ENCODE data around the gene CTSD.

The CTSD gene

DNA sequence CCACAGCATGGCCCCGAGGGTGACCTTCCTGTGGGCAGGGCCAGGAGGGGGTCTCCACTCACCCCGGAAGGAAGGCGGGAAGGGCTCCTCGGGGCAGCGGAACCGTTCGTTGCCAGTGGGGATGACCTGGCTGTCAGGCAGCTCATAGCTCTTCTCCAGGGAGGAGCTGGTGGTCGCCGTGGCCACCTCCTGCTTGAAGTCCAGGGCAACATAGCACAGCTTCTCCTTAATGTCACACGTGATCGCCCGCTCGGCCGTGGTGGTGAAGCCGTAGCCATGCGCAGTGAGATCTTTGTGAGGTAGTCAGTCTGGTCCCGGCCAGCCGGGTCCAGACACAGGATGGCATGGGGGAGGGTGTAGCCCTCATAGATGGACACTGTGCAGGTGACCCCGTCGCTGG lies 39.5 kb upstream of the CTSD start:
- H3K4me3 ChIP-seq = no peak overlapping the region
- TF ChIP-seq, protein P1, sequence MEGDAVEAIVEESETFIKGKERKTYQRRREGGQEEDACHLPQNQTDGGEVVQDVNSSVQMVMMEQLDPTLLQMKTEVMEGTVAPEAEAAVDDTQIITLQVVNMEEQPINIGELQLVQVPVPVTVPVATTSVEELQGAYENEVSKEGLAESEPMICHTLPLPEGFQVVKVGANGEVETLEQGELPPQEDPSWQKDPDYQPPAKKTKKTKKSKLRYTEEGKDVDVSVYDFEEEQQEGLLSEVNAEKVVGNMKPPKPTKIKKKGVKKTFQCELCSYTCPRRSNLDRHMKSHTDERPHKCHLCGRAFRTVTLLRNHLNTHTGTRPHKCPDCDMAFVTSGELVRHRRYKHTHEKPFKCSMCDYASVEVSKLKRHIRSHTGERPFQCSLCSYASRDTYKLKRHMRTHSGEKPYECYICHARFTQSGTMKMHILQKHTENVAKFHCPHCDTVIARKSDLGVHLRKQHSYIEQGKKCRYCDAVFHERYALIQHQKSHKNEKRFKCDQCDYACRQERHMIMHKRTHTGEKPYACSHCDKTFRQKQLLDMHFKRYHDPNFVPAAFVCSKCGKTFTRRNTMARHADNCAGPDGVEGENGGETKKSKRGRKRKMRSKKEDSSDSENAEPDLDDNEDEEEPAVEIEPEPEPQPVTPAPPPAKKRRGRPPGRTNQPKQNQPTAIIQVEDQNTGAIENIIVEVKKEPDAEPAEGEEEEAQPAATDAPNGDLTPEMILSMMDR (IDR thresholded peaks at IDR 0.05) = no peak
- peak; percentile 67 for DNase-seq (ENCODE audit: low spot score)
- H3K27ac ChIP-seq = no peak overlapping the region

DNA sequence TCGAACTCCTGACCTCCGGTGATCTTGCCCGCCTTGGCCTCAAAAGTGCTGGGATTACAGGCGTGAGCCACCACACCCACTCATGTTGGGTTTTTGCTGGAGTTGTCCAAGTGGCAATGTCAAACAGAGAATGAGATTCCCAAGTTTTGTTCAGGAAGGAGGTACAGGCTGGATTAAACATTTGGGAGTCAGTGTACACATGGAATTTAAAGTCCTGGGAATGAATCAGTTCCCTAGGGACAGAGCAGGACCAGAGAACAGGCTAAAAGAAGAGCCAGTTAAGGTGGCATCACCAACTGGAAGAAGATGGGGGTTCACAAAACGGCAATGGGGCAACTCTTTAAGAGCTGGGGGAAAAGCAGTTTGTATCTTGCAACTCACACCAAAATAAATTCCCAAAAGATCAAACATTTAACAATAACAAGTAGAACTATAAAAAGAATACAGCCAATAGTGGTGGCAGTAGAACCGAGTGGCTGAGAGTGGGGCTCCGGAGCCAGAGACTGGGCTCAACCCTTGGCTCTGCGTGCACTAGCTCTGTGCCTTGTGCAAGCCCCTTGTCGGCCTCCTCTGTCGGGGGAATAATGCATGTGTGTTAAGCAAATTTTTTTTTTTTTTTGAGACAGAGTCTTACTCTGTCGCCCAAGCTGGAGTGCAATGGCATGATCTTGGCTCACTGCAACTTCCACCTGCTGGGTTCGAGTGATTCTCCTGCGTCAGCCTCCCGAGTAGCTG lies 33.8 kb upstream of the CTSD start:
- DNase-seq (ENCODE audit: low spot score) = peak; percentile 12
- H3K4me3 ChIP-seq = no peak overlapping the region
- no peak overlapping the region for H3K27ac ChIP-seq
- TF ChIP-seq, protein P1 (IDR thresholded peaks at IDR 0.05) = no peak

DNA sequence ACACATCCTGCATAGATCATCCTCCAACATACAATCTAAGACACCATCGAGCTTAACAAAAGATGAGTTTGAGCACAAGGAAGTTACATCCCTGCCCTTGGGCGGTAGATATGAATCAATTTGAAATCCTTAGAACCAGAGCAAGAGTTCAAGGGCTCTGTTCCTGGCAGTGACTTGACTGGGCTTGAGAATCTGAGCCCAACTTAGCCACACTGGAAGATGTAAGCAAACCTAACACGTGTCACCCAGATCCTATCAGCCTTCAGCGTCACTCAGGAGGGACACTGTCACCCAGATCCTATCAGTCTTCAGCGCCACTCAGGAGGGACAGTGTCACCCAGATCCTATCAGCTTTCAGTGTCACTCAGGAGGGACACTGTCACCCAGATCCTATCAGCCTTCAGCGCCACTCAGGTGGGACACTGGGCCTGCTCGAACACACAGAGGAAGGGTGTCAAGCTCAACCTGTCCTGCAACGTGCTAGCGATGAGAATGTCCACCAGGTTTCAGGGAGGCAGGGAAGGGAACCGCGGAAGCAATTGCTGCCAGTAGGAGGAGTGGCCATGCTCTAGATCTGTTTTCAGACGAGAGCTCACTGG lies 32.8 kb upstream of the CTSD start:
- TF ChIP-seq, protein P1 (IDR thresholded peaks at IDR 0.05) = no peak
- DNase-seq (ENCODE audit: low spot score) = no peak
- Histone ChIP-seq H3K27ac (no peak overlapping the region), H3K4me3 (no peak overlapping the region)

DNA sequence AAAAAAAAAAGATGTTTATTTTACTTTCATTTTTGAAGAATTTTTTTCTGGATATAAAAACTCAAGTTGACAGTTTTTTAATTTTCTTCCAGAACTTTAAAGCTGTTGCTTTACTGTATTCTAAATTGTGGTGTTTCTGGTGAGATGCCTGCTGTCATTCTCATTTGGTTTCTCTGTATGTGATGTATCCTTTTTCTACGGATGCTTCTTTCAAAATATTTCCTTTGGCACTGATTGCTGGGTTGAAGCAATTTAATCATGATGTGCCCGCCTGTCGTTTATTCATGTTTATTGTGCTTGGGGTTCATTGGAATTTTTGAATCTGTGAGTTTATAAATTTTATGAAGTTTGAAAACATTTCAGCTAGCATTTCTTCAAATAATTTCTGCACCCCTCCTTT lies 29.4 kb upstream of the CTSD start:
- no peak for DNase-seq (ENCODE audit: low spot score)
- TF ChIP-seq, protein P1 (IDR thresholded peaks at IDR 0.05) = no peak
- Histone ChIP-seq H3K27ac (no peak overlapping the region), H3K4me3 (no peak overlapping the region)

DNA sequence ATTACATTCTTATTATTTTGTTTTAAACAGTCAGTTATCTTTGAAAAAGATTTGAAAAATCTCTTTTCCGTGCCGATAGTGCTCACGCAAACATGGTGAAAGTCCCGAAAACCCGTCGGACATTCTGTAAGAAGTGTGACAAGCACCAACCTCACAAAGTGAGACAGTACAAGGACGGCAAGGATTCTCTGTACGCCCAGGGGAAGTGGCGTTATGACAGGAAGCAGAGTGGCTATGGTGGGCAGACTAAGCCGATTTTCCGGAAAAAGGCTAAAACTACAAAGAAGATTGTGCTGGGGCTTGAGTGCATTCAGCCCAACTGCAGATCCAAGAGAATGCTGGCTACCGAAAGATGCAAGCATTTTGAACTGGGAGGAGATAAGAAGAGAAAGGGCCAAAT lies 28.7 kb upstream of the CTSD start:
- no peak overlapping the region for H3K27ac ChIP-seq
- no peak for DNase-seq (ENCODE audit: low spot score)
- TF ChIP-seq, protein P1 (IDR thresholded peaks at IDR 0.05) = no peak

DNA sequence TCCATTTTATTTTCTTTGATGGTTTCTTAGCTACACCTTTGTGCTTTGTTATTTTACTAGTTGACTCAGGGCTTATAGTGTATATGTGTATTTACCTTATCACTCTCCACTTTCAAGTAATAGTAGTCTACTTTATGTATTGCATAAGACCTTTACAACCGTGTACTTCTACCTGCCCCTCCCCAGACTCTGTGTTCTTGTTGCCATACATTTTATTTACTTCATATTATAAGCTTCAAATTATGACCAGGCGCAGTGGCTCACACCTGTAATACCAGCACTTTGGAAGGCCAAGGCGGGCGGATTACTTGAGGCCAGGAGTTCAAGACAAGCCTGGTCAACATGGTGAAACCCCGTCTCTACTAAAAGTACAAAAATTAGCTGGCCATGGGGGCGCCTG lies 28.2 kb upstream of the CTSD start:
- TF ChIP-seq, protein P1 (IDR thresholded peaks at IDR 0.05) = no peak
- no peak for DNase-seq (ENCODE audit: low spot score)
- Histone ChIP-seq H3K27ac (no peak overlapping the region), H3K4me3 (no peak overlapping the region)

More for the DNA sequence above, 28.7 kb upstream of the CTSD start:
- H3K4me3 ChIP-seq = no peak overlapping the region

DNA sequence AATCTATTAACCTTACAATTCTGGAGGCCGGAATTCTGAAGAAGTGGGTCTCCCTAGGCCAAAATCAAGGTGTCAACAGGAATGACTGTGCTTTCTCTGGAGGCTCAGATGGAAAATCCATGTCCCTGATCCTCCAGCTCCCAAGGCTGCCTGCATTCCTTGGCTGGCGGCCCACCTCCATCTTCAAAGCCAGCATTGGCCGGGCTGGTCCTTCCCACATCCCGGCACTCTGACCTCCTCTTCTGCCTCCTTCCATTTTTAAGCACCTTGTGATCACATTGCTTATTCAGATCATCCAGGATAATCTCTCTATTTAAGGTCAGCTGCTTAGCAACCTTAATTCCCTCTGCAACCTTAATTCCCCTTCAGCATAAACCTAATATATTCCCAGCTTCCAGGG lies 22.7 kb upstream of the CTSD start:
- no peak for DNase-seq (ENCODE audit: low spot score)
- TF ChIP-seq, protein P1 (IDR thresholded peaks at IDR 0.05) = no peak
- Histone ChIP-seq H3K4me3 (no peak overlapping the region), H3K27ac (no peak overlapping the region)
